ENCODE measurements around the gene KCNQ1OT1. TPM values are rescaled to one million over a fixed set of nuclear protein-coding genes. Genes with fewer than 3 reads are reported as not detected.

The KCNQ1OT1 gene
- total RNA-seq, 1 donor from 2014 or later = 1.6 TPM

GRCh38 chr11:2574043-2574552 lies 125.7 kb downstream of the KCNQ1OT1 start:
- Histone ChIP-seq H3K27ac (no peak overlapping the region), H3K4me1 (no peaks in the 10 kb centered on the region), H3K27me3 (ENCODE audit: low read depth) (no peaks in the 10 kb centered on the region), H3K9me3 (no peaks in the 10 kb centered on the region), H3K4me3 (no peak overlapping the region), H3K36me3 (no peaks in the 10 kb centered on the region)
- intact Hi-C loops (cut with DNase I) = no loop called here
- no peak for TF ChIP-seq CTCF (IDR thresholded peaks at IDR 0.05)
- DNase-seq = peak; percentile 30
- no peak for ATAC-seq

GRCh38 chr11:2573240-2574042 lies 126.4 kb downstream of the KCNQ1OT1 start:
- peak; percentile 33 for DNase-seq
- H3K27me3 ChIP-seq (ENCODE audit: low read depth) = no peaks in the 10 kb centered on the region
- intact Hi-C loops (cut with DNase I) = no loop called here
- no peak overlapping the region for H3K27ac ChIP-seq
- no peaks in the 10 kb centered on the region for H3K4me1 ChIP-seq
- no peaks in the 10 kb centered on the region for H3K9me3 ChIP-seq
- H3K36me3 ChIP-seq = no peaks in the 10 kb centered on the region
- ATAC-seq = no peak
- H3K4me3 ChIP-seq = no peak overlapping the region
- TF ChIP-seq CTCF (IDR thresholded peaks at IDR 0.05) = no peak

- Histone ChIP-seq H3K27ac (no peak overlapping the region), H3K9me3 (no peaks in the 10 kb centered on the region), H3K4me1 (no peaks in the 10 kb centered on the region), H3K27me3 (ENCODE audit: low read depth) (no peaks in the 10 kb centered on the region), H3K36me3 (no peaks in the 10 kb centered on the region), H3K4me3 (no peak overlapping the region)
- peak; percentile 30 for DNase-seq
- intact Hi-C loops (cut with DNase I) = no loop called here
- ATAC-seq = no peak
- no peak for TF ChIP-seq CTCF (IDR thresholded peaks at IDR 0.05)
These were observed 127.1 kb downstream of the KCNQ1OT1 start for GRCh38 chr11:2572491-2573239.

GRCh38 chr11:2571598-2572281 lies 128.1 kb downstream of the KCNQ1OT1 start:
- H3K9me3 ChIP-seq = no peaks in the 10 kb centered on the region
- no peak overlapping the region for H3K4me3 ChIP-seq
- TF ChIP-seq CTCF (IDR thresholded peaks at IDR 0.05) = no peak
- H3K36me3 ChIP-seq = no peaks in the 10 kb centered on the region
- no peak for ATAC-seq
- peak; percentile 32 for DNase-seq
- H3K27me3 ChIP-seq (ENCODE audit: low read depth) = no peaks in the 10 kb centered on the region
- no peaks in the 10 kb centered on the region for H3K4me1 ChIP-seq
- no peak overlapping the region for H3K27ac ChIP-seq
- intact Hi-C loops (cut with DNase I) = no loop called here

- H3K27me3 ChIP-seq (ENCODE audit: low read depth) = no peaks in the 10 kb centered on the region
- H3K9me3 ChIP-seq = no peaks in the 10 kb centered on the region
- DNase-seq = peak; percentile 39
- intact Hi-C loops (cut with DNase I) = no loop called here
- H3K4me3 ChIP-seq = no peak overlapping the region
- H3K36me3 ChIP-seq = no peaks in the 10 kb centered on the region
- no peak for TF ChIP-seq CTCF (IDR thresholded peaks at IDR 0.05)
- H3K4me1 ChIP-seq = no peaks in the 10 kb centered on the region
- no peak overlapping the region for H3K27ac ChIP-seq
- ATAC-seq = no peak
These were observed 128.8 kb downstream of the KCNQ1OT1 start for GRCh38 chr11:2570841-2571597.
